ENCODE results near the gene SLC25A53.

The SLC25A53 gene

GRCh38 chrX:104165894-104166734 lies 9.3 kb upstream of the SLC25A53 start, which contains the start of gene FAM199X (continued):
- no peak for TF ChIP-seq ZNF155 (tag by site-specific recombination; IDR thresholded peaks at IDR 0.05)

GRCh38 chrX:104151037-104151436 lies 5.8 kb downstream of the SLC25A53 start:
- no peak overlapping the region for H3K4me3 ChIP-seq (ENCODE audit: low read depth, low read length)
- no peaks in the 10 kb centered on the region for H3K9me3 ChIP-seq (ENCODE audit: control insufficient read depth, insufficient read depth, low read depth, low read length)
- no peaks in the 10 kb centered on the region for H3K4me1 ChIP-seq (ENCODE audit: control insufficient read depth, insufficient read depth, low read length)
- TF ChIP-seq ZNF843 (tag by site-specific recombination; IDR thresholded peaks at IDR 0.05), result no peak
- TF ChIP-seq ZNF76 (tag by site-specific recombination; IDR thresholded peaks at IDR 0.05; ENCODE audit: borderline replicate concordance, low read depth), result no peak
- TF ChIP-seq ZNF16 (tag by site-specific recombination; IDR thresholded peaks at IDR 0.05; ENCODE audit: low read depth), result no peak
- no peak for TF ChIP-seq ZFP3 (tag by site-specific recombination; IDR thresholded peaks at IDR 0.05; ENCODE audit: low read depth)
- no peak for TF ChIP-seq SCRT1 (tag by site-specific recombination; IDR thresholded peaks at IDR 0.05; ENCODE audit: borderline replicate concordance)
- no peak for TF ChIP-seq SALL2 (tag by site-specific recombination; IDR thresholded peaks at IDR 0.05; ENCODE audit: borderline replicate concordance)
- TF ChIP-seq GLI2 (tag by site-specific recombination; IDR thresholded peaks at IDR 0.05; ENCODE audit: borderline replicate concordance, low read depth), result no peak
- TF ChIP-seq SETDB1 (IDR thresholded peaks at IDR 0.05; ENCODE audit: insufficient read length, low read length), result no peak
- TF ChIP-seq KLF16 (tag by site-specific recombination; IDR thresholded peaks at IDR 0.05), result no peak
- TF ChIP-seq GFI1B (tag by site-specific recombination; IDR thresholded peaks at IDR 0.05), result no peak
- no peak for TF ChIP-seq ZEB2 (tag by site-specific recombination; IDR thresholded peaks at IDR 0.05)
- TF ChIP-seq ZNF146 (tag by site-specific recombination; IDR thresholded peaks at IDR 0.05), result no peak
- TF ChIP-seq KLF7 (tag by site-specific recombination; IDR thresholded peaks at IDR 0.05; ENCODE audit: borderline replicate concordance), result no peak
- TF ChIP-seq ZNF157 (tag by site-specific recombination; IDR thresholded peaks at IDR 0.05), result no peak
- TF ChIP-seq ZNF202 (tag by site-specific recombination; IDR thresholded peaks at IDR 0.05; ENCODE audit: borderline replicate concordance), result no peak
- CTCF ChIA-PET, result interaction anchor here (0.6 to 1.1 kb wide), 2 partner anchors 45 to 1003 kb away, joined by 3 read pairs; no protein-coding TSS in a partner anchor
- POLR2A ChIA-PET, result no interaction called here
- no peaks in the 10 kb centered on the region for H3K36me3 ChIP-seq (ENCODE audit: control insufficient read depth in 2 of 2, insufficient read depth in 1 of 2, low read length in 2 of 2)
- H3K27ac ChIP-seq (ENCODE audit: extremely low read depth, low read depth, low read length), result no peak overlapping the region

- Histone ChIP-seq H3K4me3 (ENCODE audit: low read depth, low read length) (no peak overlapping the region), H3K4me1 (ENCODE audit: control insufficient read depth, insufficient read depth, low read length) (no peaks in the 10 kb centered on the region), H3K36me3 (ENCODE audit: control insufficient read depth in 2 of 2, insufficient read depth in 1 of 2, low read length in 2 of 2) (no peaks in the 10 kb centered on the region), H3K27ac (ENCODE audit: extremely low read depth, low read depth, low read length) (no peak overlapping the region), H3K9me3 (ENCODE audit: control insufficient read depth, insufficient read depth, low read depth, low read length) (no peaks in the 10 kb centered on the region)
- ChIA-PET CTCF (interaction anchor here (1.1 to 1.3 kb wide), 2 partner anchors 42 to 296 kb away, joined by 3 to 5 read pairs; no protein-coding TSS in a partner anchor), POLR2A (no interaction called here)
- no peak for TF ChIP-seq ZNF146 (tag by site-specific recombination; IDR thresholded peaks at IDR 0.05)
- TF ChIP-seq ZNF157 (tag by site-specific recombination; IDR thresholded peaks at IDR 0.05), result no peak
- TF ChIP-seq ZNF776 (tag by site-specific recombination; IDR thresholded peaks at IDR 0.05; ENCODE audit: borderline replicate concordance), result no peak
- TF ChIP-seq ZNF777 (tag by site-specific recombination; IDR thresholded peaks at IDR 0.05; ENCODE audit: borderline replicate concordance), result no peak
- TF ChIP-seq ZNF23 (tag by site-specific recombination; IDR thresholded peaks at IDR 0.05; ENCODE audit: borderline replicate concordance), result no peak
- TF ChIP-seq ZNF121 (tag by site-specific recombination; IDR thresholded peaks at IDR 0.05), result no peak
- TF ChIP-seq ZNF701 (tag by site-specific recombination; IDR thresholded peaks at IDR 0.05), result no peak
- TF ChIP-seq ZNF132 (tag by site-specific recombination; IDR thresholded peaks at IDR 0.05; ENCODE audit: borderline replicate concordance), result no peak
Observed at GRCh38 chrX:104141087-104141760, 15.6 kb downstream of the SLC25A53 start.

All from HEK293 (cell line).